NB4 (cell line): ENCODE data around the gene AK9.

Source experiments
- POLR2A ChIP-seq: IDR thresholded peaks from 2 replicates; pipeline ENCODE4 v1.6.1; 2011; ENCODE audit warnings: mild to moderate bottlenecking; ENCODE audit not compliant: insufficient read length; ENCODE audit errors: extremely low read depth
- TF ChIP-seq, protein P1 (sequence below): IDR thresholded peaks from one replicate; pipeline ENCODE4 v1.5.1; 2012; ENCODE audit warnings: low read depth, low read length

DNA sequence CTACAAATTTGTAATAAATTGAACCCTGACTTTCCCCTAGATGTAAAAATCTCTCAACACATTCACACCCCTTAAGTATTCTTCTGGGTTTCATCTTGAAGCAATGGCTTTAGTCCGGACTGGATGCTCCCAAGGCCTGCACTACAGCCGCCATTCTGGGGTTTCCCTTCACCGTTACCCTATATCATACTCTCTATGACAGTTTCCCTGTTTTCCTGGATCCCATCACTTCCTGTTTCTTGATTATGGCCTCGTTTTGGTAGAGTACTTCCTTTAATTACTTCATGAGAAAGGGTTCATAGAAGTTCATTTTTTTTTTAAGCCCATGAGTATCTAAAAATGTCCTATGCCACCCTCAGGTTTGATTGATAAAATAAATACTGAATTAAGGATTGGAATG, 11.8 kb upstream of the AK9 start:
- TF ChIP-seq, protein P1, sequence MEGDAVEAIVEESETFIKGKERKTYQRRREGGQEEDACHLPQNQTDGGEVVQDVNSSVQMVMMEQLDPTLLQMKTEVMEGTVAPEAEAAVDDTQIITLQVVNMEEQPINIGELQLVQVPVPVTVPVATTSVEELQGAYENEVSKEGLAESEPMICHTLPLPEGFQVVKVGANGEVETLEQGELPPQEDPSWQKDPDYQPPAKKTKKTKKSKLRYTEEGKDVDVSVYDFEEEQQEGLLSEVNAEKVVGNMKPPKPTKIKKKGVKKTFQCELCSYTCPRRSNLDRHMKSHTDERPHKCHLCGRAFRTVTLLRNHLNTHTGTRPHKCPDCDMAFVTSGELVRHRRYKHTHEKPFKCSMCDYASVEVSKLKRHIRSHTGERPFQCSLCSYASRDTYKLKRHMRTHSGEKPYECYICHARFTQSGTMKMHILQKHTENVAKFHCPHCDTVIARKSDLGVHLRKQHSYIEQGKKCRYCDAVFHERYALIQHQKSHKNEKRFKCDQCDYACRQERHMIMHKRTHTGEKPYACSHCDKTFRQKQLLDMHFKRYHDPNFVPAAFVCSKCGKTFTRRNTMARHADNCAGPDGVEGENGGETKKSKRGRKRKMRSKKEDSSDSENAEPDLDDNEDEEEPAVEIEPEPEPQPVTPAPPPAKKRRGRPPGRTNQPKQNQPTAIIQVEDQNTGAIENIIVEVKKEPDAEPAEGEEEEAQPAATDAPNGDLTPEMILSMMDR = no peak
- TF ChIP-seq POLR2A = no peak
